K562 (cell line): ENCODE data around the gene KBTBD3. TPM values are rescaled to one million over a fixed set of nuclear protein-coding genes. Genes with fewer than 3 reads are reported as not detected.

ENCODE experiments used
- CHD7 ChIP-seq: fragments of 200-600 bp; sonication (generic); IDR thresholded peaks from one replicate; pipeline ENCODE4 v1.6.1; 2012; ENCODE audit warnings: mild to moderate bottlenecking, low read depth, low read length, inconsistent platforms
- ETS2 ChIP-seq: IDR thresholded peaks from 2 replicates; pipeline ENCODE4 v1.6.1; 2016; ENCODE audit warnings: borderline replicate concordance, missing genetic modification characterization, mild to moderate bottlenecking, moderate library complexity, missing compliant biosample characterization; ENCODE audit not compliant: poor library complexity, severe bottlenecking
- MCM7 ChIP-seq, 2 experiments: fragments of 450-650 bp; IDR thresholded peaks; 2 replicates each; pipeline ENCODE4 v1.6.1; 2016 to 2018
- RBM14 ChIP-seq: fragments of 200-400 bp; formaldehyde crosslinking; IDR thresholded peaks from 2 replicates; pipeline ENCODE4 v1.6.1; 2018; ENCODE audit warnings: low read depth, mild to moderate bottlenecking, low read length, moderate library complexity, borderline replicate concordance; ENCODE audit not compliant: insufficient read depth
- RBM15 ChIP-seq: fragments of 200-400 bp; formaldehyde crosslinking; IDR thresholded peaks from 2 replicates; pipeline ENCODE4 v1.6.1; 2018; ENCODE audit warnings: mild to moderate bottlenecking, low read length, moderate library complexity; ENCODE audit not compliant: insufficient read depth
- STAT6 ChIP-seq: sonication (generic); formaldehyde crosslinking; IDR thresholded peaks from 2 replicates; pipeline ENCODE4 v1.8.1; 2023; ENCODE audit warnings: mild to moderate bottlenecking, missing genetic modification reagents
- YY1 ChIP-seq, 3 experiments: IDR thresholded peaks; 2 replicates each; pipeline ENCODE4 v1.6.1; 2011; ENCODE audit warnings: low read length in 2 of 3, mild to moderate bottlenecking in 2 of 3, moderate library complexity in 2 of 3, borderline replicate concordance in 1 of 3, control low read depth in 1 of 3, low read depth in 1 of 3; ENCODE audit not compliant: insufficient read depth in 3 of 3, insufficient replicate concordance in 2 of 3, control insufficient read depth in 1 of 3, insufficient read length in 1 of 3; ENCODE audit errors: extremely low read depth in 1 of 3
- ZFX ChIP-seq: sonication (generic); formaldehyde crosslinking; IDR thresholded peaks from 2 replicates; pipeline ENCODE4 v1.8.0; 2022; ENCODE audit warnings: mild to moderate bottlenecking, missing genetic modification reagents, moderate library complexity
- polyA plus RNA-seq, 8 experiments: library from polyadenylated mRNA; depleted of rRNA in 4 of 8; stranded (reverse) in 5 of 8; unstranded in 3 of 8; fragments of >200 nt; fragmentation: Nextera tagmentation in 2 of 8; fragmentation: Illumina TruSeq in 1 of 8; extraction: Ambion mirVana in 2 of 8; extraction: Trizol in 1 of 8; gene quantifications; 2 replicates each; pipeline versions ENCODE4 v1.2.1 to v1.2.3, GENCODE V29; 2011 to 2014; ENCODE audit warnings: inconsistent platforms in 1 of 8, missing spikeins in 1 of 8
- total RNA-seq, 7 experiments: library from RNA; depleted of rRNA in 6 of 7; stranded (reverse); fragments of >200 nt in 6 of 7; fragmentation: Illumina TruSeq in 2 of 7; extraction: Trizol in 2 of 7; gene quantifications; 2 replicates each; pipeline versions ENCODE4 v1.2.1 to v1.2.3, GENCODE V29; 2011 to 2021; ENCODE audit warnings: low replicate concordance in 1 of 7

Gene KBTBD3
- total and polyA plus RNA-seq, 9 of the 15 experiments (the other 6 are each of a cell fraction or from before 2014, with no cell fraction given): 4.2 to 31.2 (median 6.4) TPM

GRCh38 chr11:106077609-106078455 is 685 bp upstream of the KBTBD3 start, which contains the start of gene AASDHPPT (continued):
- no peak for TF ChIP-seq CHD7
- peak in 2 of 3 experiments; percentile 63 to 65 for TF ChIP-seq YY1 (IDR thresholded peaks at IDR 0.05; ENCODE audit: borderline replicate concordance in 1 of 3, control insufficient read depth in 1 of 3, extremely low read depth in 1 of 3, insufficient read depth in 3 of 3, insufficient read length in 1 of 3, insufficient replicate concordance in 2 of 3, low read depth in 1 of 3, low read length in 2 of 3)
- TF ChIP-seq RBM14: no peak
- peak; percentile 98 for TF ChIP-seq ZFX (CRISPR knock-in tag)
- TF ChIP-seq ETS2 (tag): no peak
- TF ChIP-seq RBM15: no peak
- no peak for TF ChIP-seq MCM7 (IDR thresholded peaks at IDR 0.05)
- no peak for TF ChIP-seq STAT6 (CRISPR knock-in tag)
